GM12891 (cell line): ENCODE data around the gene EXOSC1.

Experiments
- POLR2A ChIP-seq: IDR thresholded peaks from 2 replicates; pipeline ENCODE4 v1.6.1; 2011; ENCODE audit warnings: low read depth, low read length, control low read depth
- TAF1 ChIP-seq: IDR thresholded peaks from 2 replicates; pipeline ENCODE4 v1.6.1; 2011; ENCODE audit warnings: low read depth, low read length, control low read depth

DNA sequence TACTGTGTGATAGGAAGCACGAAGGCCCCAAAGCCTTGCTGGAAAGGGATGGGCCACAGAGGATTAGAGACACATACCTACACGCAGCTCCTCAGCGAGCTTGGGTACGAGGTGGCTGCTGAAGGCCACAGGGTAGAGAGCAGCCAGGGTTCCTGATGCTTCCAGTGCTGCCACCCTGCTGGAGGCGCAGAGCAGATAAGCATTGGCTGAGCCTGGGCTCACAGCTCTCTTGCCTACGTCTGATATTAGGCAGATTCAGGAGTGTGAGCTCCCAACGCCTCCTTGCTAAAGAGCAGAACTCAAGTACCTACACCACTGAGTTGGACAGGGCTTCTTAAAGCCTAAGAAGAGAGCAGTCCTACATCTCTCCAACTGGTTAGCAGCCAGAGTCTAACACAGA lies 20.2 kb upstream of the EXOSC1 start:
- no peak for TF ChIP-seq TAF1
- TF ChIP-seq POLR2A: no peak
